HEK293 (cell line): Measurements from ENCODE around the gene VPS13D.

ENCODE experiments used
- CTCF ChIP-seq: fragments of 450-650 bp; formaldehyde crosslinking; IDR thresholded peaks from 2 replicates; pipeline ENCODE4 v1.5.1; 2016; ENCODE audit warnings: missing biosample characterization, missing genetic modification characterization
- GLI4 ChIP-seq: fragments of 450-650 bp; formaldehyde crosslinking; IDR thresholded peaks from 2 replicates; pipeline ENCODE4 v1.5.1; 2016; ENCODE audit warnings: missing biosample characterization, missing genetic modification characterization
- HOXA7 ChIP-seq: sonication (generic); formaldehyde crosslinking; IDR thresholded peaks from 2 replicates; pipeline ENCODE4 v1.8.1; 2022; ENCODE audit warnings: missing genetic modification reagents, borderline replicate concordance
- MEIS1 ChIP-seq: sonication (generic); formaldehyde crosslinking; IDR thresholded peaks from 2 replicates; pipeline ENCODE4 v1.8.1; 2022; ENCODE audit warnings: missing genetic modification reagents, mild to moderate bottlenecking, borderline replicate concordance
- ZNF114 ChIP-seq: fragments of 450-650 bp; formaldehyde crosslinking; IDR thresholded peaks from 2 replicates; pipeline ENCODE4 v1.5.0; 2017; ENCODE audit warnings: missing biosample characterization, missing genetic modification characterization
- ZNF223 ChIP-seq: fragments of 450-650 bp; formaldehyde crosslinking; IDR thresholded peaks from 2 replicates; pipeline ENCODE4 v1.5.1; 2016; ENCODE audit warnings: missing biosample characterization, missing genetic modification characterization
- ZNF433 ChIP-seq: fragments of 450-650 bp; formaldehyde crosslinking; IDR thresholded peaks from 2 replicates; pipeline ENCODE4 v1.5.1; 2016; ENCODE audit warnings: missing biosample characterization, missing genetic modification characterization, low read depth
- ZNF639 ChIP-seq: fragments of 450-650 bp; formaldehyde crosslinking; IDR thresholded peaks from 2 replicates; pipeline ENCODE4 v1.5.1; 2016; ENCODE audit warnings: missing biosample characterization, missing genetic modification characterization

GRCh38 chr1:12529640-12530174 is 299.9 kb downstream of the VPS13D start:
- no peak for TF ChIP-seq CTCF (tag by site-specific recombination)
- no peak for TF ChIP-seq ZNF433 (tag by site-specific recombination)
- no peak for TF ChIP-seq MEIS1
- no peak for TF ChIP-seq ZNF639 (tag by site-specific recombination)
- TF ChIP-seq ZNF223 (tag by site-specific recombination): no peak
- TF ChIP-seq GLI4 (tag by site-specific recombination): no peak
- no peak for TF ChIP-seq ZNF114 (tag by site-specific recombination)
- no peak for TF ChIP-seq HOXA7 (CRISPR knock-in tag)
